Renal cortical epithelial cell (primary cell): ENCODE data around the gene PLEKHG3. TPM values are rescaled to one million over a fixed set of nuclear protein-coding genes. Genes with fewer than 3 reads are reported as not detected.

ENCODE experiments used
- DNase-seq: peaks from one replicate; pipeline ENCODE4 v3.0.0-alpha.2; 2011; ENCODE audit warnings: low read depth
- total RNA-seq: library from RNA; depleted of rRNA; stranded (reverse); fragments of >200 nt; gene quantifications from 2 replicates; pipeline ENCODE4 v1.2.3, GENCODE V29; 2014

The PLEKHG3 gene
- total RNA-seq, 1 donor from 2014 or later: 119 TPM

GRCh38 chr14:64726585-64726890, 22.3 kb downstream of the PLEKHG3 start:
- DNase-seq: peak; percentile 79

DNA sequence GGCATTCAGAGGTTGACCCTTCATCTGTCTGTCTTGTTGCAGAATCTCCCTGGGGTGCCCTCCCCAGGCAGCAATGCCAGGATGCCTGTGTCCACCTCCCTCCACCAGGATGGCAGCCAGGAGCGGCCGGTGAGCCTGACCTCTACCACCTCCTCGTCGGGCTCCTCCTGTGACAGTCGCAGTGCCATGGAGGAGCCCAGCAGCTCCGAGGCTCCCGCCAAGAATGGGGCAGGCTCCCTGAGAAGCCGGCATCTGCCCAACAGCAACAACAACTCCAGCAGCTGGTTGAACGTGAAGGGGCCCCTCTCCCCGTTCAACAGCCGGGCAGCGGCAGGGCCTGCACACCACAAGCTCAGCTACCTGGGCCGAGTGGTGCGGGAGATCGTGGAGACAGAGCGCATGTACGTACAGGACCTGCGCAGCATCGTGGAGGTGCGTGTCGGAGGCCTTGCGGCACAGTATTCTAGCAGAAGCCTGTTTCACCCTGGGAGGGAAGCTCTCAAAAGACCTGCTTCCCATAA, 23.4 kb downstream of the PLEKHG3 start:
- DNase-seq: no peak

DNA sequence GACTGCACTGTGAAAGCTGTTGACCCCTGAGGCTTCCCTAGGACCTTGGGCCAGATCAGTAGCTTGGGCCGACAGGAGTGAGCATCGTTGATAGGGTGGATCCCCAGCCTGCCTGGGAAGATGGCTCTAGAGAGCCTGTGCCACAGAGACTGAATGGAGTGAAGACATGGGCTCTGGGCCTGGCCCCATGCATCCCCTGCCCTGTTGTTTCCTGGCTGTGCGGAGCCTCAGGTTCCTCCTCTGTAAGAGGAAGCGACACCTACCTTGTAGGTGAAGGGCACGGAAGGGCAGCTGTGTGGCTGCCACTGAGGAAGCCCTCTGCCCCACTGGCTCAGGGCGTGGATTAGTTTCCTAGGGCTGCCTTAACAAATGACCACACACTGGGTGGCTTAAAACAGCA, 23.9 kb downstream of the PLEKHG3 start:
- no peak for DNase-seq

DNA sequence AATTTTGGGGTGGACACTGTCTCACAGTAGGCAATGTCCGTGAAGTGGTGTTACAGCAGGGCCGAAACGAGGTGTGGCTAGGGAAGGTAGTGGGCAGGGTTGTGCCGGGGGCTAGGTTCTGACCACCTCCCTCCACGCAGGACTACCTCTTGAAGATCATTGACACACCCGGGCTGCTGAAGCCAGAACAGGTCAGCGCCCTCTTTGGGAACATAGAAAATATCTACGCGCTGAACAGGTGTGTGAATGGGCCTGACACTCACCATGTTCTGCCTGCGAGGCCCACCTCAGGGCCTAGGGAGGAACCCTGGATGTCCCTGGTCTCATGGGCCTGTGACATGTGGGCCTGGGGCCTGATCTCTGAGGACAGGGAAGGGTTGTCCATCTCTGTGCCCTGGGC, 24.6 kb downstream of the PLEKHG3 start:
- no peak for DNase-seq

- no peak for DNase-seq
These were observed 25.3 kb downstream of the PLEKHG3 start for GRCh38 chr14:64729386-64730060.

DNA sequence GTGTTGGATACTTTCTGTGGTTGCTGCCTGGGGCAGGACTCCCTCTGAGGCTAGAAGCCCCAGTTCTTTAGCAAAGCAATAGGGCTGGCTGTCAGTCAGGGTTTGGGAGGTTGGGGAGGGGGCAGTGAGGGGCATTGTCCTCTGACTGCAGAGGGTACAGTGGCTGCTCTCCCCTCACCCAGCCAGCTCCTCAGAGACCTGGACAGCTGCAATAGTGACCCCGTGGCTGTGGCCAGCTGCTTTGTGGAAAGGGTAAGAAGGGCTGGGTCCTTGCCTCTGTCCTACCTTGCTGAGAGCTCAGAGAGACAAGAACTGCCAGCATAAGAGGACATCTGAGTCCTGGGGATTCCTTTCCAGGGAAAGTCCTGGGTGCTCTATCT, 25.8 kb downstream of the PLEKHG3 start:
- no peak for DNase-seq

GRCh38 chr14:64730681-64731080, 26.5 kb downstream of the PLEKHG3 start:
- no peak for DNase-seq

DNA sequence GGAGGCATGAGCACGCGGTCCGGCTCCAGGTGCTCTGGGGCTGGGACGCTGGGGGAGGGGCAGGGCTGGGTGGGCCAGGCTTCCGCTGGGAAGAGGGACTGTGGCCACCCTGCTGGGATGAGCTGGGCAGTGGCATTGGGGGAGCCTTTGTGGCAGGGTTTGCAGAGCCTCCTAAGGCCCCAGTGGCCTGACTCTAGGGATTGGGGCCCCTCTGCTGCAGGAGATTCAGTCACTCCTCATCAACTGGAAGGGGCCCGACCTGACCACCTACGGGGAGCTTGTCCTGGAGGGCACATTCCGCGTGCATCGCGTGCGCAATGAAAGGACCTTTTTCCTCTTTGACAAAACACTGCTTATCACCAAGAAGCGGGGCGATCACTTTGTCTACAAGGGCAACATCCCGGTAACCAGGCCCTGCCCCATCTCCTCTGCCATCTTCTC, 26.9 kb downstream of the PLEKHG3 start:
- no peak for DNase-seq

DNA sequence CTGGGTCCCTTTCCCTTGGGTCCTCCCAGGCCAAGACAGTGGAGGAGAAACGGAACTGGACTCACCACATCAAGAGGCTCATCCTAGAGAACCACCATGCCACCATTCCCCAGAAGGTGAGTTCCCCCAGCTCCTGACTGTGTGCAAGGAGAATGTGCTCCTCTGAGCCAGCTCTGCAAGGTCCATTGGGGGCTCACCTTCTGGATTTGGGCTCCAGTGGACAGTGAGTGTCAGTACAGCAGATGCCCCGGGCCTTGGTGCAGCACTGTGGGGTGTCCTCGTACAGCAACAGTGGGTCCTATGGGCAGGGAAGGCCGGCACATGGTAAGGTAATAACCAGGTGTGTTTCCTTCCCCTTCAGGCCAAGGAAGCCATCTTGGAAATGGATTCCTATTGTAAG, 27.8 kb downstream of the PLEKHG3 start:
- DNase-seq: no peak

GRCh38 chr14:64732536-64733120, 28.4 kb downstream of the PLEKHG3 start:
- DNase-seq: no peak

DNA sequence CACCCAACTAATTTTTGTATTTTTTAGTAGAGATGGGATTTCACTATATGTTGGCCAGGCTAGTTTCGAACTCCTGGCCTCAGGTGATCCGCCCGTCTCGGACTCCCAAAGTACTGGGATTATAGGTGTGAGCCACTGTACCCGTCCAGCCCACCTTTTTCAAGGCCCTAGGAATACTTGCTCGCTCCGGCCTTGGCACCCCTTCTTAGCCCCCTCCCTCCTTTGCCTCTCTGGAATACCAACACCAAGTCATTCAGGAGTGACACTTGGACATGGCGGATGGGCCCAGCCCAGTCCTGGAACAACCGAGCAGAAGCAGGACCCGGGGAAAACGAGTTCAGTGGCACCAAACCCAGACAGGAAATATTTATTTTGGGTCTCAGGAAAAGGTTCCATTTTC, 29.1 kb downstream of the PLEKHG3 start:
- no peak for DNase-seq

- DNase-seq: no peak
These were observed 29.7 kb downstream of the PLEKHG3 start for GRCh38 chr14:64733899-64734298.

DNA sequence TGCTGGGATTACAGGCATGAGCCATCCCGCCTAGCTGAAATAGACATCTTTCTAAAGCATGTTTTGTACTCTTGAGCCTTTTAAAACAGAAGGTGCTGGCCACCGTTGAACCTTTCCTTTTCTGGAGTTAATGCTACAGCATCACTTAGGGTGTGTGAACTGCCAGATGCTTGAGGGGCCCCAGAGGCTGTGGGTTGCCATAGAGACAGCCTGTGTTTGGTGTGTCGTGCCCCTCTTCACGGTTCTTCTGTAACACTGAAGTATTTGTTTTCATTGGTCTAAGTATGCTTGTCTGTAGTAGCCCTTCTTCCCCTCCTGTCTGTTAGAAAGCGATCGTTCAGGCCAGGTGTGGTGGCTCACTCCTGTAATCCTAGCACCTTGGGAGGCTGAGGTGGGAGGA, 30.8 kb downstream of the PLEKHG3 start:
- DNase-seq: no peak

DNA sequence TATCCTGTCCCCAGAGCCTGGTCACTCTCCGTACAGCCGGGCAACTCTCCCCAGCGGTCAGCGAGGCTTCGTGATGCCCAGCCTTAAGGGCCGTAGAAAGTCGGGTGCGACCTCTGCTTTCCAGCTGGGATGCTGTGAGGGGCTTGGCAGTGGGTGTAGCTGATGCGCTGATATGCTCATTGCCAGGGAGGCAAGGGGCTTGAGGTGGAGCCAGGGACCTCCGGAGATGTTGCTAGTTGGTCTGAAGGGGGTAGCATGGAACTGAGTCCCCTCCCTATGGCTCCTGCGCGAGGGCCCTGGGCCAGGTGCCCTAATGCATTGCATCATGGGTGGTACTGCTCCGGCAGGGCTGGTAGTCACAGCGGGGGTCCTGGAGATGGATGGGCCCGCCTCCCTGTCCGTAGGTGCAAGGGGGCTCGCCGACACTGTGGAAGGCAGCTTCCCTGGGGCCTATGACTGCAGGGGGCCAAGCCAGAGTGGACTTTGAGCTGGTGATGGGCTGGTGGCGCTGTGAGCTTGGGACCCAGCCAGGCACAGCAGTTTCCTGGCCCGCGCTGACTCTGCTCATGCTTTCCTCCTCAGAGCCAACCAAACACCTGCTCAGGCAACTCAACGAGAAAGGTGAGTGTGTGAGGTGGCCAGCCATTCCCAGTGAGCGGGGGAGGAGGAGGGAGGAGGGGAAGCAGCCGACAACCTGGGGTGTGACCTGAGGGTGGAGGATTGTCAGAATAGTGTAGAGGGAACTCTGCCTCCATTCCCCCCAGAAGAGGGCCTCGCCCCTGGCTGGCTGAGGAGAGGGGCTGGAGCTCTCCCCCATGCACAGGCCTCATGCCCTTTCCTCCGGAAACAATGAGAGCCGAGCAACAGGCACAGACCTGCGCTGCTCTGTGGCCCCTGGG, 32.3 kb downstream of the PLEKHG3 start:
- no peak for DNase-seq

DNA sequence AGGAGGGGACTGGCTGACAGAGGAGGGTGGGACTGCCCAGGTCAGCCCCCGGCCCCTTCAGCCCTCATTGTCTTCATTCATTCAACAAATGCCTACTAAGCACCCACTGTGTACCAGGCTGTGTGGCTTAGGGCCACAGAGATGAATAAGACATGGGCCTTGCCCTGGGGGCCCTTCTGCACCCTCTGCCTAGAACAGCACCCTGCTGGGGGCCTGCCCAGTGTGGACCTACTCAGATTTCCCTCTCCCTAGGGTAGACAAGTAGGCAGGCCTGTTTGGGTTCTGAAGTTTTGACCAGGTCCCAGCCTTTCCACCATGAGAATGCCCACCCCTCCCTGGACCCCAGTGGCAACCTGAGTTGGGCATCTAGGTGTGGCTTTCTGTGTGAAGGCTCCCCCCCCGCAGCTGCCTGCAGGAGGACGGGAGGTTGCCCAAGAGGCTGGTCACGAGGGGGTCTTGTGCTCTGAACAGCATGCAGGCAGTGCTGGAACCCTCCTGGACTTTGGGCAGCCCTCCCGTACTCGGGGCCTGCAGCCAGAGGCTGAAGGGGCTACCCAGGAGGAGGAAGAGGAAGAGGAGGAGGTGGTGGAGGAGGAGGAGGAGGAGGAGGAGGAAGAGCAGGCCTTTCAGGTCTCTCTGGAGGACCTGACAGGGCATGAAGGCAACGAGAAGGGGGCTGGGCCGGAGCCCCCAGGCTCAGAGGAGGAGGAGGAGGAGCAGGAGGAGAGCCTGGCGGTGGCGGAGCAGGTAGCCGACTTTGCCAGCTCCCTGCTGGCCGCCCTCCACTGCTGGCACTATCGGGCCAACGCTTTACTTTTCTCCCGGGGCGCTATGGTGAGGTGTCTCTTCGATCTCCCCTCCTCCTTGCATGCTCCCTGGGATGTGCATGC, 33.4 kb downstream of the PLEKHG3 start:
- DNase-seq: no peak

DNA sequence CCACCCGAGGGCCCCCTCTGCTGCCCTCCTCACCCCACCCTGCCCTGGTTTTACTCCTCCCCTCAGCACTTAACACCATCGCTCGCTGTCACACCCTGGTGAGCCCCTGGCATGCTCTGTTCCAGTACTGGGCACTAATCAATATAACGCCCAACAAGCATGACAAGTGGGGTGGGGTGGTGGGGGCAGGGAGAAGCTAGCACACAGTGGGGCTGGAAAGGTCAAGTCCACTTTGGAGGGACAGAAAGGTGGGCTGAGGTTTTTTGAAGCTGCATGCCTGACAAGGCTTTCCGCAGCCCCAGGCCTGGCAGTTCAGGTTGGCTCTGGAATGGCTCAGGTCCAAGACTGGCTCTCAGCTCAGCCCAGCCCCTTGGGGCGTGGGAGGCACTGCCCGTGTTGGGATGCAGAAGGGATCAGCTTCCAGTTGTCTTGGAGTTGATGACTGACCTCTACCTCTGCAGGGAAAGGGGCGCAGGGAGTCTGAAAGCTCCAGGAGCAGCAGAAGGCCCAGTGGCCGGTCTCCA, 34.1 kb downstream of the PLEKHG3 start:
- no peak for DNase-seq

DNA sequence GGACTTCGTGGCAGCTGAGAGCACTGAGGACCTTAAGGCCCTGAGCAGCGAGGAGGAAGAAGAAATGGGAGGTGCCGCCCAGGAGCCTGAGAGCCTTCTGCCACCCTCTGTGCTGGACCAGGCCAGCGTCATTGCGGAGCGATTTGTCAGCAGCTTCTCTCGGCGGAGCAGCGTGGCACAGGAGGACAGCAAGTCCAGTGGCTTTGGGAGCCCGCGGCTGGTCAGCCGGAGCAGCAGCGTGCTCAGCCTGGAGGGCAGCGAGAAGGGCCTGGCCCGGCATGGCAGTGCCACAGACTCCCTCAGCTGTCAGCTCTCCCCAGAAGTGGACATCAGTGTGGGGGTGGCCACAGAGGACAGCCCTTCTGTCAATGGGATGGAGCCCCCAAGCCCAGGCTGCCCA, 37.0 kb downstream of the PLEKHG3 start:
- DNase-seq: no peak

GRCh38 chr14:64741961-64742360, 37.7 kb downstream of the PLEKHG3 start:
- no peak for DNase-seq

DNA sequence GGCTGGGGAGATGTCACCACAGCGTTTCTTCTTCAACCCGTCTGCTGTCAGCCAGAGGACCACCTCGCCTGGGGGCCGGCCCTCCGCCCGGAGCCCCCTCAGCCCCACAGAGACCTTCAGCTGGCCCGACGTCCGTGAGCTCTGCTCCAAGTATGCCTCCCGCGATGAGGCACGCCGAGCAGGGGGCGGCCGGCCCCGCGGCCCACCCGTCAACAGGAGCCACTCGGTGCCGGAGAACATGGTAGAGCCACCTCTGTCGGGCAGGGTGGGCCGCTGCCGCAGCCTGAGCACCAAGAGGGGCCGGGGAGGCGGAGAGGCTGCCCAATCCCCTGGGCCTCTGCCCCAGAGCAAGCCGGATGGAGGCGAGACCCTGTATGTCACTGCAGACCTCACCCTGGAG, 38.8 kb downstream of the PLEKHG3 start:
- DNase-seq: no peak

DNA sequence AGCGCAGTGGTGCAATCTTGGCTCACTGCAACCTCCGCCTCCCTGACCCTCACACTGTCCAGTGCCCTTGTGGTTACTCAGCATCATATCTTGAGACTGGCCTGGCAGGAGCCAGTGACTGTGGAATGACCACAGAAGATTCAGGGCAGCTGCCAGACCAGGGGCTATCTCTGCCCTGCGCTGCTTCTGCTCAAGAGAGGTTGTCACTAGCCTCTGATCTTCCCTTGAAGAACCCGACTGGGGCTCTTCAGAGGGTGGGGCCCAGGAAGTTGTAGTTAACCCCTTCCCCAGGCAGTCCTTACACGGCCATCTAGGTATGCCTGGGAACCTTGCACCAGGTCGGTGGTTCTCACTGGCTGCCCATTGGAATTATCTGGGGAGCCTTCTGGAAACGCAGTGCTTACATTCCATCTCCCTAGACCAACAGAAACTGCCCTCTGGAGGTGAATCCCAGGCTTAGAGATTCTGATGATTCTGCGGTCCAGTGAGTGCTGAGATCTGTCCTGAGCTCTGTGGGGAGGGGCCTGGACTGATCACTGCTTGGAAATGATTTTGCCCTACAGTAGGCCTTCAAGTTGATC, 41.4 kb downstream of the PLEKHG3 start:
- peak; percentile 74 for DNase-seq
